ENCODE data around the gene PLA2G3. TPM values are rescaled to one million over a fixed set of nuclear protein-coding genes. Genes with fewer than 3 reads are reported as not detected.

The PLA2G3 gene
- total and polyA plus RNA-seq, 9 donors: 0.13 TPM; not detected in 8

- peaks cover 3% of the 10 kb centered on the region for H3K4me1 ChIP-seq (ENCODE audit: insufficient read depth)
- TF ChIP-seq EP300 (IDR thresholded peaks at IDR 0.05): no peak
- no peak for TF ChIP-seq CTCF (IDR thresholded peaks at IDR 0.05)
- no peak for TF ChIP-seq POLR2A (IDR thresholded peaks at IDR 0.05)
- no peaks in the 10 kb centered on the region for H3K27me3 ChIP-seq
- intact Hi-C loops (cut with DNase I): no loop called here
- no peak within 1 kb of the TSS for H3K27ac ChIP-seq
- H3K4me3 ChIP-seq: peak within 1 kb of the TSS; percentile 36
- no peaks in the 10 kb centered on the region for H3K9me3 ChIP-seq
- WGBS, 3 donors: 4 to 13% (median 8%) methylated on average over 10 of the region's 10 CpGs
- H3K36me3 ChIP-seq: no peaks in the 10 kb centered on the region
- DNase-seq: peak; percentile 41 to 62 (median 57)
Measured at GRCh38 chr22:31122532-31123291, 17.6 kb downstream of the PLA2G3 start, which contains the start of gene INPP5J. Gene INPP5J (plus strand): TSS chr22:31122966. CDS start chr22:31123015, 49 bp downstream.

- no peak overlapping the region for H3K4me3 ChIP-seq
- no peak for DNase-seq
- intact Hi-C loops (cut with DNase I): no loop called here
- H3K27ac ChIP-seq: no peak overlapping the region
- H3K9me3 ChIP-seq: no peaks in the 10 kb centered on the region
- no peaks in the 10 kb centered on the region for H3K36me3 ChIP-seq
- 67 to 79% (median 68%) methylated on average over 2 of the region's 2 CpGs for WGBS, 3 donors
- TF ChIP-seq EP300 (IDR thresholded peaks at IDR 0.05) (no peak), CTCF (IDR thresholded peaks at IDR 0.05) (no peak), POLR2A (IDR thresholded peaks at IDR 0.05) (no peak)
- no peaks in the 10 kb centered on the region for H3K27me3 ChIP-seq
- H3K4me1 ChIP-seq (ENCODE audit: insufficient read depth): peaks cover 3% of the 10 kb centered on the region
Measured at GRCh38 chr22:31122196-31122531, 18.1 kb downstream of the PLA2G3 start.

GRCh38 chr22:31121403-31121802 is 18.9 kb downstream of the PLA2G3 start:
- peaks cover 3% of the 10 kb centered on the region for H3K4me1 ChIP-seq (ENCODE audit: insufficient read depth)
- intact Hi-C loops (cut with DNase I): no loop called here
- no peak overlapping the region for H3K4me3 ChIP-seq
- TF ChIP-seq EP300 (IDR thresholded peaks at IDR 0.05): no peak
- no peak for TF ChIP-seq POLR2A (IDR thresholded peaks at IDR 0.05)
- TF ChIP-seq CTCF (IDR thresholded peaks at IDR 0.05): no peak
- H3K27me3 ChIP-seq: no peaks in the 10 kb centered on the region
- WGBS, 3 donors: 95 to 97% (median 96%) methylated on average over 4 of the region's 4 CpGs
- no peaks in the 10 kb centered on the region for H3K36me3 ChIP-seq
- no peak for DNase-seq
- H3K9me3 ChIP-seq: no peaks in the 10 kb centered on the region
- no peak overlapping the region for H3K27ac ChIP-seq

- DNase-seq: no peak
- H3K27ac ChIP-seq: no peak overlapping the region
- H3K36me3 ChIP-seq: no peaks in the 10 kb centered on the region
- no peak overlapping the region for H3K4me3 ChIP-seq
- H3K4me1 ChIP-seq (ENCODE audit: insufficient read depth): peaks cover 3% of the 10 kb centered on the region
- 91 to 98% (median 96%) methylated on average over 1 of the region's 1 CpG for WGBS, 3 donors
- H3K27me3 ChIP-seq: no peaks in the 10 kb centered on the region
- TF ChIP-seq CTCF (IDR thresholded peaks at IDR 0.05): no peak
- TF ChIP-seq EP300 (IDR thresholded peaks at IDR 0.05): no peak
- no peak for TF ChIP-seq POLR2A (IDR thresholded peaks at IDR 0.05)
- intact Hi-C loops (cut with DNase I): no loop called here
- H3K9me3 ChIP-seq: no peaks in the 10 kb centered on the region
Measured at GRCh38 chr22:31120642-31121041, 19.7 kb downstream of the PLA2G3 start.

All from ovary (tissue), 9 donors.